Astrocyte of the hippocampus (primary cell): ENCODE results near the gene THSD4.
A peak's percentile ranks its signal among the peaks of the same experiment; 100 is the strongest.

Experiments used
- DNase-seq: peaks from one replicate; pipeline ENCODE4 v3.0.0; 2011; ENCODE audit warnings: low read depth, low spot score

Gene THSD4

DNA sequence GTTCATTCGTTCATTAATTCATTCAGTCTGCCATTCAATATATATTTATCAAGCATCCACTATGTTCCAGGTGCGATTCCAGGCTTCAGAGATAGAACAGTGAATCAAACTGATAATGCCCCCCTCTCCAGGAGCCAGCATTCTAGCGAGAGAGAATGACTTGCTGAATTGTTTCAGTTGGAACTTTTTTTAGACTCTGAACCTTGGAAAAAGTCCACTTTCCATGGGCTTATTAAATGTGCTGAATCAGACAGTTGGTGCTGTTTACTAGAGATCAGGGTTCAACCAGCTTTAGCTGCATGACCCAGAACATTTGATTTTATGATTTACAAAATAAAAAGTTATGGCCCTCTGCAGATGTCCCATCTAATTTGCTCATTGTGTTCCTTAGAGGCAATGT is 213.2 kb downstream of the THSD4 start:
- no peak for DNase-seq

DNA sequence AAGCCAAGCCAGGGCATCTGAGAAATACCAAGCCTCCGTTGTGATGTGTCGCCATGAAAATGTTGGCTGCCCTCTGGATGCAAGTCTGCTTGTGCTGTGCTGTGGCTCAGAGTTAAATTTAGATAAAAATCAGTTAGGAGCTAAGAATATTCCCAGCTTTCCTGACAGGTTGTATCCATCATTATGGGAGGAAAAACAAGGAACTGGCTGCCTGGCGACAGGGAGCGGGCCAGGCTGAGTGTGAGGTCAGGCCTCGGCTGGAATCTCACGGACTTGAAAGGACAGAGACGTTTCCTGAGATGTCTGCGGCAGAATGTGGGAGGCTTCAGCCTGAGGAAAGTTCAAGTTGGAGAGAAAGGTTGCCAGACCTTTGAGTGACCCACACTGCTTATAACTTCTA is 213.8 kb downstream of the THSD4 start:
- DNase-seq = peak; percentile 59

DNA sequence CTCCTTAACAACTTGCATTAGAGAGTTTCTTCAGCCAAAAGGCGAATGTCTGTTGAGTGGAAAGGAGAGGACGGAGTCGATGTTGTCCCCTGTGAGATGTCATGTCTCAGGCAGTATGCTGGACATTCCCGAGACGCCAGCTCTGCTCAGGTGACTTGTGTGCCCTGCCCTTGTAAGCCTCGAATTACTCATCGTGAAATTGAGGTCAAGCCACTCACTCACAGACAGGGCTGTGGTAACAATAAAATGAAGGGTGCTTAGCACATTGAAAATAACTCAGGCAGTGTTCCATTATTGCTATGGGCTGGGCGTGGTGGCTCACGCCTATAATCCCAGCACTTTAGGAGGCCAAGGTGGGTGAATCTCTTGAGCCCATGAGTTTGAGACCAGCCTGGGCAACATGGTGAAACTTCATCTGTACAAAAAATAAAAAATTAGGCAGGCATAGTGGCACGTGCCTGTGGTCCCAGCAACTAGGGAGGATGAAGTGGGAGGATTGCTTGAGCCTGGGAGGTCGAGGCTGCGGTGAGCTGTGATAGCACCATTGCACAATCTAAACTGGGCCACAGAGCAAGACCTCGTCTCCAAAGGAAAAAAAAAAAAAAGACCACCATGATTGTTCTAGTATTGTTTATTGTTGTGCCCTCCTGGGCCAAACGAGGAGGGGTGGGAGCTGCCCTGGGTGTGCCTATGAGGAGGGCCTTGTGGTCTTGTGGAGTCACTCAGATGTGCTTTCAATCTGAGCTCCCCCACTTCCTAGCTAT is 214.4 kb downstream of the THSD4 start:
- peak; percentile 84 for DNase-seq

DNA sequence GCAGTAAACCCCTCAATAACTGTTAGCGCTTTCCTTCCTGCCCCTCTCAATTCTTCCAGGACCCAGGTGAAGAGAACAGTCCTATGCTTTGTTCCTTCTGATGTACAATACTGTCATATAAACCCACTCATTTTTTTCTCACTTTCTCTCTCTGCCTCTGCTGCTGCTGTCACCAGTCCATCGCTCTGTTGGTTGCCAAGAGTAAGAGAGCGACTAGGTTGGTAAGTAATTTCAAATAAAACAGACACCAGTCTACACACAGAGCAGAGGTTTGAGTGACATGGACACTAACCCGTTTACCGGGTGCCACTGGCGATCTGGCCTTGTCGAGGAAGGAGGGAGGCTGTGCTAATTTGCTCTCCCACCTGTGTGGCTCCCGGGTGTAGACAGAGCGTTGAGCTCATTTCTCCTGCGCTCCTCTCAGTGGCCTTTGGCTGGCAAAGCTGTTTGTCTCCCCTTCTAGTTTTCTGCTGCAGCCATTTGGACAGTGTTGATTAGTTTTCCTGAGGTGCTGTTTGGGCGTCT is 215.4 kb downstream of the THSD4 start:
- DNase-seq = no peak

DNA sequence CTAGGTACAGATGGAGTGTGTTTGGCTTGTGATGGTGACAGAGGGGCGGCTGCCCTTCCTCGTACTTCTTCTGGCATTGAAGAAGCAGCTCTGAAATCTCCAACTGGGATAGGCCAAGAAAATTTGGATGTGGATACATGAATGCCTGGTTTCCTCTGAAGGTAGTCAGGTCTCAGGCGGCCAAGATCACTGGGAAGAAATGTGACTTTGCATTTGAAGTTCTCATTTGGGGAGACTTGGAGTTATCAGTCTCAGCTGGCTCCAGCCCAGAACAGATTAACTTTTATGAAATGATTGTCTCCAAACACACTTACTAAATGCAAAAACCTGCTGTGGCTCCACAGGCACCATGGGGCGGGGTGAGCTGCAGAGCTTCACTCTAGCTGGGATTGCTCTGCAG is 215.9 kb downstream of the THSD4 start:
- DNase-seq = no peak

DNA sequence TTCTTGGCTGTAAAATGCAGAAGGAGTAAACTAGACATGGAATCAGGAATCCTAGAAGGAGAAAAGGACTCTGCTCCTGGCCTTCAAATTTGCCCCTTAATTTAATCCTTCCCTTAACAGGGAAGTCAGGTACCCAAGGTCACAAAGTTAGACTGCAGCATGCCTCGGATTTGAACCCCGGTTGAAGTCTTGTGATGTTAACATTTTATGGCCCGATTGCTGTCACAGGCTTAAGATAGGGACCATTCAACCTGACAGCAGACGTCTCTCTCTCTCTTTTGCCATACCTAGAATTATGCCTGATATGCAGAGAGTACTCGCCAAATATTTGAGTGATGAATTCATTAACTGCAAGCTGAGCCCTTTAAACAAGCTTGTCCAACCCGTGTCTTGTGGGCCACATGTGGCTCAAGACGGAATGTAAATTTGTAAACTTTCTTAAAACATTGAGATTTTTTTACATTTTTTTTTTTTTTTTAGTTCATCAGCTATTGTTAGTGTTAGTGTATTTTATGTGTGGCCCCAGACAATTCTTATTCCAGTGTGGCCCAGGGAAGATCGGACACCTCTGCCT is 217.2 kb downstream of the THSD4 start:
- DNase-seq = no peak

- DNase-seq = no peak
These were observed 217.9 kb downstream of the THSD4 start for GRCh38 chr15:71333136-71333700.

DNA sequence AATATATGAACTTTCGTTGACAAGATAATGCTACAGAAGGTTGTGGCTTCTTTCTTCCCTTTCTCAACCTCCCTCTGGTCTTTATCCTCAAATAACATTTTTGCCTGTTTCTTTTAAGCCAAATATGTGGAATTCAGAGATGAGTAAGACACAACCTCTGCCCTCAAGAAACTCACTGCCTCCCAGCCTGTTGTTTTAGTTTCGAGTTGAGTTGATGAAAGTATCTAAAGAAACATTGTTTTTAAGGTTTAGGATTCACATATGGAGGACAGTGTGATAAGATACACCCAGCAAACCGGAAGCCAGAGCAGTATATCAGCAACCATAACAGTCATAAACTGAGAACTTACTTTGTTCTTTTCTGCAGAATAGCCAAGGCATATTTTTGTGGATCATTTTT is 218.6 kb downstream of the THSD4 start:
- DNase-seq = no peak

DNA sequence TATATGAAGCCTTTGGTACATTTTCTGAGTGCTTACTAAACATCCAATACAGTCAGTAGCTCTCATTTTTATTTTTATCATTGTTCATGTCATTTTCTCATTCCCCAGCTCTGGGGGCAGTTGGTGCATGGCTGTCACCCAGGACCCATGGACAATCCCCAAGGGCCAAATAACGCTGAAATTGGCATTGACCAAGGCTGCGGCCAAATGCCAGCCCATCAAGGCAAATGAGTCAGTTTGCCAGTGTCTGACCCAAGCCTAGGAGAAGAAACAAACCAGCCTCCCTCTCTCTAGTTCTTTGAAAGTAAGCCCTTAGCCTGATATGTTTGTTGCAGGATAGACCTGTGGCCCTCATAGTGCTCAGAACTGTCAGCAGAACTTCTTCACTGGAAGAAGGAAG is 219.2 kb downstream of the THSD4 start:
- no peak for DNase-seq

- DNase-seq = no peak
These were observed 219.6 kb downstream of the THSD4 start for GRCh38 chr15:71334873-71335272.

DNA sequence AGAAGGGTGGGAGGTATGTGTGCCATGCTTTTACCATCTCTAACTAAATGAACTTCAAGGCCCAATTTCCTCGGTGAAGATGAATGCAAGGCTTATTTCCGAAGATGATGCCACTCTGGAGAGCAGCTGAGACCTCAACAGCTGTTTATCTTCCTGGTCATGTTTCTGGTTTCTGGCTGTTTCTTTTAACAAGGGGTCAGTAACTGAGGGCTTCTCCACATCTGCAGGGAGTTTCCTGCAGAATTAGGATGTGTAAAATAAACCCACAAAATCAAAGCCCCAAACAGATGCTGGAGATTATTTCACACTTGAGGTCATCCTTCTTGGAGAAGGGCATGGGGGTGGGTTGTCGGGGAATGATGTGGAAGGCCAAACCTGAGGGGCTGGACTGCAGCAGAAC is 220.3 kb downstream of the THSD4 start:
- DNase-seq = no peak

- no peak for DNase-seq
These were observed 221.4 kb downstream of the THSD4 start for GRCh38 chr15:71336671-71337070.

DNA sequence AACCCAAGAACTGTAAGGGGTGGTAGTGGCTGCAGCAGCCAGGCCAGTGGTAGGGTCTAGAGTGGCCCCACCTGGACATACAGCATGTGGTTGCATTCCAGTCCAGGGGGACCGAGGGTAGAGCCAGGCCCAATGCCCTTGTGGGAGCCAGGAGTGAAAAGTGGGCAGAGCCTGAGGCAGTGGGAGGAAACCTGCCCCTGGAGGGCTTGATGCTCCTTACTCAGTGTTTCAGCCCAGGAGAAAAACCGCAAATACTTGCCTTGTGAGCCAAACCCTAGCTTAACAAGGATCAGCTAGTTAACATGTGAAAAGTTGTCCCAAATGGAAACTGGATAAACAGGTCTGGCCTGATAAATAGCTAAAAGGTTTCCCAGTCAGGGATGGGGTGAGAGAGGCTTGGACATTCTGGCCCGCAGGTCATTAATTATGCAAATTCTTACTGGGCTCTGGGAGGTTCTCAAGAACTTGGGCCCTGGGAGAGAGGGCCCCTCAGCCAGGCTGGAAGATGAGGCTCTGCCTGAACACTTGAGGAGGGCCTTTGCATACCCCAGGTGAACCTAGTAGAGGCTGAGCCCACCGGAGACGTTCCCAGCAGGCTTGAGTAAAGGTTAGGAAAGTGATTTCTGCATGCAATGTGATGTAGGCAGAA is 222.1 kb downstream of the THSD4 start:
- no peak for DNase-seq

- no peak for DNase-seq
These were observed 223.0 kb downstream of the THSD4 start for GRCh38 chr15:71338265-71338664.

GRCh38 chr15:71338827-71339542 is 223.7 kb downstream of the THSD4 start:
- DNase-seq = no peak

- no peak for DNase-seq
These were observed 226.7 kb downstream of the THSD4 start for GRCh38 chr15:71341811-71342550.

DNA sequence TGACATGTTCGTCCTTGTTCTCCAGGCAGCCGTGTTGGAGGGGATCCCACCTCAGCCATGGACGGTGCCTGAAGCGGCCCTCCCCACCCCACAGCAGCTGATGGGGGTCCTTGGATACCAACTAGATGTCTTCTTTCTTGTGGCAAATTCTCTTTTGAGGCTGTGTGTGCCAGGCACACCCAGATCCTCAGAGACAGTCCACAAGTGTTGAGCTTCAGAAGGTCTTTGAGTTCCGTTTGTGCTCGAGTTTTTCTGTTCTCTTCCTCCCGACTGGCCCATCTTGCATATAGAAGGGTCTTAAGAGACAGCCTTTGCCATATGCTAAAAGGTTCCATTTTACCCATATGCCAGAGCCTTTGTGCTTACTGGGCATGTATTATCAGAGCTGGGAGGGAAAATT is 227.4 kb downstream of the THSD4 start:
- DNase-seq = no peak

DNA sequence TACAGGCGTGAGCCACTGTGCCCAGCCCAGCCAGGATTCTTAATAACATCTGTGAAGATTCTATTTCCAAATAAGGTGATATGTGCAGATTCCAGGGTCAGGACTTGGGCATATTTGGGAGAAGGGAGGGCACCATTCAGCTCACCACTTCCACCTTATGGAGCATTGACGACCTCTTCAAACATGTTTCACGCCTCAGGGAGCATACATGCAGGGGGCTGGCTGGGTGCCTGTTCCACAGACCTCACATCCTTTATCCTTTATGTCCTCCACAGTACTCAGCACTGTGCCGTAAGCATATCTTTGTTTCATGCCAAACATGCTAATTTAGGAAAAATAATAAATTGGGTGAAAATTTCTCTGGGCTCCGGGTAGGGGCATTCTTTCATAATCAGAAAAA is 229.0 kb downstream of the THSD4 start:
- DNase-seq = peak; percentile 45

- DNase-seq = no peak
These were observed 229.9 kb downstream of the THSD4 start for GRCh38 chr15:71345186-71345585.

DNA sequence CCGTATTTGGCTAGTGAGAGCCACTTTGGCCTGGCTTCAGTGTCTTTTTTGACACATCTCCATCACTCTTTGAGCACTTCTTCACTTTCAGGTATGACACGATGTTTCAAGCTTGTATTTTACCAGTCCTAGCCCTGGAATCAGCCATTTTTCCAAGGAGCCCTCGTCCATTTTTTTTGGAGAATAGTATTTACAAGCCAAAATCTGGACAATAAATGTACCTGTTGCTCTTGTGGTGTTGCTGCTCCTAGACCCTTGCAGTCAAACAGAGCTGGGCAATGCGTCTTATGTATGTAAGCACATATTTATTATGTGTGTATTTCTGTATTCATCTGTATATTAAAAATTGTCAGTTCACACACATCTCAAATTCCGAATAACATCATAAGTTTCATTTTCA is 231.2 kb downstream of the THSD4 start:
- no peak for DNase-seq

GRCh38 chr15:71348597-71348996 is 233.3 kb downstream of the THSD4 start:
- DNase-seq = no peak
